GM12875 (cell line): Measurements from ENCODE around the gene CERK.

ENCODE experiments used
- H3K4me3 ChIP-seq: one replicate; pipeline ENCODE4 v1.5.1; 2011; ENCODE audit warnings: low read depth, low read length, control low read depth
- TF ChIP-seq, protein P1 (sequence below): IDR thresholded peaks from 2 replicates; pipeline ENCODE4 v1.5.1; 2011; ENCODE audit warnings: low read depth, mild to moderate bottlenecking, control low read depth, inconsistent platforms, low read length, moderate library complexity, borderline replicate concordance; ENCODE audit not compliant: insufficient read depth

CERK gene

DNA sequence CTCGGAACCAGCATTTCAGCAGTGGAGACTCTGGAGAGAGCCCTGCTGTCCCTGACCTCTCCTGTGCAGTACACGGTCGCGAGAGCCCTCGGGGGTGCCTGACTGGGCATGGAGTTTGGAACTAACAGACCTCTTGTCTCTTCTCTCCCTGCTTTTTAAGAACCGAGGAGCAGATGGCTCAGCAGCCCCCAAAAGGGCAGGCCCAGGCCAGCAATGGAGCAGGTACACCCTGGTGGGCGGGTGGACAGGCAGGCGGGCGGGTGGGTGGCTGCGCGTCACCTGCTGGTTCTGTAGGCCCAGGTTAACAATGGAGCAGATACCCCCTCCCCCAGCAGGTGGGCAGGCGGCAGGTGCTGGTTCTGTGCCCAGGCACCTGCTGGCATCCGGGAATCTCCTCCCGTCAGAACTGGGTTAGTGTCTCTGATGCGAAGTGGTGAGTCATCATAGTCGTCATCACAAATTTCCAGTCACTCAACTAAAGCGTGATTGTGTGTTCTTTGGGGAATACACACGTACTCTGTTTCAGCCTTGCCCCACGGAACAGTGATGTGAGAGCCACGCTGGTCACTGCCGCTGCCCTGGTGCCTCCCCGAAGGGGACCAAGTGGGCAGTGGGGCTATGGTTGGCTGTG is 76.7 kb downstream of the CERK start:
- TF ChIP-seq, protein P1, sequence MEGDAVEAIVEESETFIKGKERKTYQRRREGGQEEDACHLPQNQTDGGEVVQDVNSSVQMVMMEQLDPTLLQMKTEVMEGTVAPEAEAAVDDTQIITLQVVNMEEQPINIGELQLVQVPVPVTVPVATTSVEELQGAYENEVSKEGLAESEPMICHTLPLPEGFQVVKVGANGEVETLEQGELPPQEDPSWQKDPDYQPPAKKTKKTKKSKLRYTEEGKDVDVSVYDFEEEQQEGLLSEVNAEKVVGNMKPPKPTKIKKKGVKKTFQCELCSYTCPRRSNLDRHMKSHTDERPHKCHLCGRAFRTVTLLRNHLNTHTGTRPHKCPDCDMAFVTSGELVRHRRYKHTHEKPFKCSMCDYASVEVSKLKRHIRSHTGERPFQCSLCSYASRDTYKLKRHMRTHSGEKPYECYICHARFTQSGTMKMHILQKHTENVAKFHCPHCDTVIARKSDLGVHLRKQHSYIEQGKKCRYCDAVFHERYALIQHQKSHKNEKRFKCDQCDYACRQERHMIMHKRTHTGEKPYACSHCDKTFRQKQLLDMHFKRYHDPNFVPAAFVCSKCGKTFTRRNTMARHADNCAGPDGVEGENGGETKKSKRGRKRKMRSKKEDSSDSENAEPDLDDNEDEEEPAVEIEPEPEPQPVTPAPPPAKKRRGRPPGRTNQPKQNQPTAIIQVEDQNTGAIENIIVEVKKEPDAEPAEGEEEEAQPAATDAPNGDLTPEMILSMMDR: no peak
- no peak overlapping the region for H3K4me3 ChIP-seq

- H3K4me3 ChIP-seq: no peak overlapping the region
- TF ChIP-seq, protein P1: no peak
These were observed 77.3 kb downstream of the CERK start for GRCh38 chr22:46660604-46661201.

- TF ChIP-seq, protein P1: no peak
- no peak overlapping the region for H3K4me3 ChIP-seq
These were observed 78.3 kb downstream of the CERK start for GRCh38 chr22:46659791-46660186.

DNA sequence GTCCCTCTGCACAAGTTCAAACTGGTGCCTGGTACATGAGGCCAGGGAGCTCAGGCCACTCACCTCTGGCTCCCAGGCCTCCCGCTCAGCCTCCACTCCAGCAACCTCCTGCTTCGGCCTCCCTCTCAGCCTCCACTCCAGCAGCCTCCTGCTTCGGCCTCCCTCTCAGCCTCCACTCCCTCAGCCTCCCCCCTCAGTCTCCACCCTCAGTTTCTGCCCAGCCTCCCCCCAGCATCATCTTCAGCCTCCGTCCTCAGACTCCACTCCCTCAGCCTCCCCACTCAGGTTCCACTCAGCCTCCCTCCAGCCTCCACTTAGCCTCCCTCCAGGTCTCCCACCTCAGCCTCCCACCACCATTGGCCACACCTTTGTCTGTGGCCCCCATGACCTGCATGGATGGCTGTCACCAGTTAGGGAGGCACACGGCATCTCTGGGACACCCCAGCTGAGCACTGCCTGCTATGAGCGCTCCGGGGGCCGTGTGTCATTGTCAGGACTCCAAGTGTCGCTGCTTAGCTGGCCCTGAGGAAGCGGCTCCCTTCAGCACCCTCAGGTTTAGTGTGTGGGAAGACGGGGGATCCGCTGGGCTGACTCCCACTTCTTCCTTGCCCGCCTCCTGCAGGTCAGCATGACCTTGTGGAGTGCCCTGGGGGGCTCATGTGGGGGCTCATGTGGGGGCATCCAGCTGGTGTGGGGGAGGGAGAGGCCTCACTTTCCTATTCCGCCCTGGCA is 78.8 kb downstream of the CERK start:
- H3K4me3 ChIP-seq: no peak overlapping the region
- TF ChIP-seq, protein P1: no peak

DNA sequence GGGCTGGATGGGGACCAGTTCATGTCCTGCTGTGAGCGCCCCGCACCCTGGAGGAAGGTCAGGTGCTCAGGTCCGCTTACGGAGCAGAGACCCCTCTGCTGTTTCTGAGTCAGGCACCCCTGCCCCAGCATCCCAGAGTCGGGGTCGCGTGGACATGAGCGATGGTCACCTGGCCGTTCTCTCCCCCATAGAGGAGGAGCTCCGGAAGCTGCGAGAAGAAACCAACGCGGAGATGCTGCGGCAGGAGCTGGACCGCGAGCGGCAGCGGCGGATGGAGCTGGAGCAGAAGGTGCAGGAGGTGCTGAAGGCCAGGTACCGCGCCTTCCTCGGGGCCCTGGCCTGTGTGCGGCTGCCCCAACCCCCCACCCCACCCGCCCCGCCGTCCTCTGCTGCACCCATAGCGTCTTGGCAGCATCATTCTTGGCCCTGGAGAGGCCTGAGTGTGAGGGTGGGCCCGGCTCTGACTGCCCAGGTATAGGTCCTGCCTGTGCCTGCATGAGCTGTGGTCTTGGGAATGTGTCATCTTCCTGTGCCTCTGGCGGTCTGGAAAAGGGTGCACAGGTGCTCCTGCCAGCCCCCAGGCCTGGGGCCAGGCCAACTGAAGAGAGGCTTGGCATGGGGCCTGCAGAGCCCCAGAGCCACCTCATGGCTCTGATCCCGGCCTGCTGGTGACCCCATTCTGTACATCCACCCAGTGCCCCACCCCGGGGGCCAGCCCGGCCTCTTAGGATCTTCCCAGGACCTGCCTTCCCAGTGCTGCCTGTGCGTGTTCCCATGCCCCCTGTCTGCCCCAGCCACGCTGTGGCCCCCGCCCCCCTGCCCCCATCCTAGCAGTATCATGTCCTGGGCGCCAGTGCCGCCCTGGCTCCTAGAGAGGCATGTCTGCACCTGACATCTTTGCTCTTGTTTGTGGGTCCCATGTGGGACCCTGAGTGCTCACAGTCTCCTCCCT is 79.8 kb downstream of the CERK start:
- TF ChIP-seq, protein P1: no peak
- no peak overlapping the region for H3K4me3 ChIP-seq

DNA sequence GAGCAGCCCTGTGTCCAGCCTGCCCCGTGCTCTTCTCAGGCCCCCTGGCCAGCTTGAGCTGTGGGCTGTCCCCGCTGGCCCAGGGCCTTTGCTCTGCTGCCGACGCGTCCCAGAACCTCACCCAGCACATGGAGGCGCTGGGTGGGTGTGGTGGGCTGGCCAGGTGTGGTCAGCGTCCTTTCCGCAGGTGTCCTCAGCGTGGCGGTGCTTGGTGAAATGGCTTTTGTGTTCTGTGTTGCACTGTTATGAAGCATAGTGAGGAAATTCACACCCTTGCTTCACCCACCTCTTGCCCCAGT is 80.4 kb downstream of the CERK start:
- TF ChIP-seq, protein P1: no peak
- H3K4me3 ChIP-seq: no peak overlapping the region
